CD1c-positive myeloid dendritic cell (primary cell): ENCODE data around the gene HBE1.
"Not testable (repeated sequence)": the region's sequence is repeated elsewhere in the genome, so short reads cannot be mapped to it uniquely, and the experiment has no call there.

Experiments used
- DNase-seq: peaks from one replicate; pipeline ENCODE4 v3.0.0-alpha.2; 2016; ENCODE audit errors: extremely low spot score

The HBE1 gene

DNA sequence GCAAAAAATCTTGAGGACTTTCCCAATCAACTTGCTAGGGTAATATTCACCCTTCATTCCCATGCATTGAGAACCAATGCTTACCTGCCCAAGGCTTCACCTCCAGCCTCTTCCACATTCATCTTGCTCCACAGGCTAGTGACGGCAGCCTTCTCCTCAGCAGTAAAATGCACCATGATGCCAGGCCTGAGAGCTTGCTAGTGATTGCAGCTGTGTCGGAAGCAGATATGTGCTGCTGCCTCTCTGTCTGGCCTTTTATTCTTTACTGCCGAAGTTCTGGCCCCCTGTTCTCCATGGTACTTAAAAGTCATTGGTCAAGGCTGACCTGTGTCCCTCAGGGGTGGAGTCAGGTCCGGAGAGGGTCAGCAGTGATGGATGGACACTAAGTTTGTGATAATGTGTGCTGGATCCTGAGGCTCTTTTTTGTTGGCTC lies at the start of gene HBE1:
TSS of gene HBE1 (minus strand) at position 231 of the 433 bp plus-strand sequence. CDS start at position 176, 55 bp downstream.
- DNase-seq, result no peak

GRCh38 chr11:5317292-5317691 lies 47.5 kb upstream of the HBE1 start:
- no peak for DNase-seq

DNA sequence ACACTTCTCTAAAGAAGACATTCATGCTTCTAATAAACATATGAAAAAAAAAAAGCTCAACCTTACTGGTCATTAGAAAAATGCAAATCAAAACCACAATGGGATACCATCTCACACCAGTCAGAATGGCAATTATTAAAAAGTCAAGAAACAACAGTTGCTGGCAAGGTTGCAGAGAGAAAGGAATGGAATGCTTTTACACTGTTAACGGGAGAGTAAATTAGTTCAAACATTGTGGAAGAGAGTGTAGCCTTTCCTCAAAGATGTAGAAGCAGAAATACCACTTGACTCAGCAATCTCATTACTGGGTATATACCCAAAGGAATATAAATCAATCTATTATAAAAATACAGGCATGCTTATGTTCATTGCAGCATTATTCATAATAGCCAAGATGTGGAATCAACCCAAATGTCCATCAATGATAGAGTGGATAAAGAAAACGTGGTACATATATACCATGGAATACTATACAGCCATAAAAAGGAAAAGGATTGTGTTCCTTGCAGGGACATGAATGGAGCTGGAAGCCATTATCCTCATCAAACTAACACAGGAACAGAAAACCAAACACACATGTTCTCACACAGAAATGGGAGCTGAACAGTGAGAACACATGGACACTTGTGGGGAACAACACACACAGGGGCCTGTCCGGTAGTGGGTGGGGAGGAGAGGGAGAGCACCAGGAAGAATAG lies 43.7 kb upstream of the HBE1 start:
- not testable (repeated sequence) for DNase-seq

- DNase-seq, result no peak
These were observed 40.7 kb upstream of the HBE1 start for GRCh38 chr11:5310423-5310822.

GRCh38 chr11:5307256-5308019 lies 37.7 kb upstream of the HBE1 start:
- no peak for DNase-seq

DNA sequence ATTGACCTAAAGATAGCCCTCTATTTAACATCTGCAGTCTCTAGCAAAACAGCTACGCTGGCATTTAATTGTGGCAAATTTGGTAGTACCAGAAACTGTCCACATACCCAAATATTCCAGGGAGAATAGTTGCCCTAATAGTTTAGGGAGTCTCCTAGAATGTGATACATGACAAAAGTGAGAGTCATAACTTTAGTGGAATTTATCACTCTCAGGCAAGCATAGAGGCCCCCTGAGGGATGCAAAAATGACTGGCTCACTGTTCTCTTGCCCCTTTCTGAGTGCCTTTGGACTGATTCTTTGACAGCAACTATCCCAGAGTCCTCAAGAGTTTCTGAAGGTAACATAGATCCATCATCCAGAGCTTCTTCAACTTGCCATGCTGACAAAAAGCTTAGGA lies 34.3 kb upstream of the HBE1 start:
- no peak for DNase-seq

- no peak for DNase-seq
These were observed 33.9 kb upstream of the HBE1 start for GRCh38 chr11:5303626-5304025.

GRCh38 chr11:5301846-5302245 lies 32.1 kb upstream of the HBE1 start, which contains the start of gene OR51B4:
Gene OR51B4, minus strand, starts transcription at chr11:5301946. Its CDS starts 0 bp downstream, at chr11:5301946.
- DNase-seq, result no peak

GRCh38 chr11:5300251-5300650 lies 30.5 kb upstream of the HBE1 start:
- no peak for DNase-seq

DNA sequence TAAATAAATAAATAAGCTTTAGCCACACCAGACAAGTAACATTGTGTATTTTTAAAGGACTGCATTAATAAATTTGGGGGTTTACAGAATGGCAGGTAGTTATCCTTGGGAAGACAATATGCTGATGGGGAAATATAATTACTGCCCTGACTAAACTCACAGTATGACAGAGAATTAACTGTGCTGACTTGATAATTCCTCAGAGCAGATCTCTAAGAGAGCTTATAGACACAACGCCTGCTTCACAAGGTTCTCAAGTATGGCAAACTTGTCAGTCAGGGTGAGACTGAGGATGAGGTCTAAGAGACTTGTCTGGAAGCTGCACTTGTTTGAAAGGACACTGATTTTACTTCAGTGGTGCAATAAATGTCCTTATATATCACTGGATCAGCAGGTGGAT lies 28.7 kb upstream of the HBE1 start:
- no peak for DNase-seq

DNA sequence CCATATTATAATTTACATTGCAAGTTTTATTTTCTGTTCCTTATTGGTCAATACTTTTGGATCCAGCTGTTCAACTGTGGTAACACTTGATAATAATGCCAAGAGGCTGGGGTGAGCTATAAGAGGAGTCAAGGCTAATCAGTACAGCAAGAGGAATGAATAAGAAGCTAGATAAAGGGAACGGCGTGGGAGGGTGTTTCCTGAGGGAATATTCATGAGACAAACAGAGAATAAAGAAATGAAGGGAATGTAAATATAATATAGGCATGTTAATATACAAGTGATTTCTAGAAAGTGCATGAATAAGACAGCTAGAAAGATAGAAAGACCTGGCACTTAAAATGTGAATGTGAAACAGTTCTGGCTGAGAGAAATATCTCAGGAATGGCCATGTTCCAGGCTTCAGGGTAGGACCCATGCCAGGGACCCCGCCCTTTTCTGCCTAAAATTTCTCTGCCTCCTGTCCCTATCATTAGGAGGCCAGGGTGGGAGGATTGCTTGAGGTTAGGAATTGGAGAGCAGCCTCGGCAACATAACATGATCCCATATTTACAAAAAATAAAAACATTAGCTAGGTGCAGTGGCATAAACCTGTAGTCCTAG lies 28.1 kb upstream of the HBE1 start:
- DNase-seq, result no peak

DNA sequence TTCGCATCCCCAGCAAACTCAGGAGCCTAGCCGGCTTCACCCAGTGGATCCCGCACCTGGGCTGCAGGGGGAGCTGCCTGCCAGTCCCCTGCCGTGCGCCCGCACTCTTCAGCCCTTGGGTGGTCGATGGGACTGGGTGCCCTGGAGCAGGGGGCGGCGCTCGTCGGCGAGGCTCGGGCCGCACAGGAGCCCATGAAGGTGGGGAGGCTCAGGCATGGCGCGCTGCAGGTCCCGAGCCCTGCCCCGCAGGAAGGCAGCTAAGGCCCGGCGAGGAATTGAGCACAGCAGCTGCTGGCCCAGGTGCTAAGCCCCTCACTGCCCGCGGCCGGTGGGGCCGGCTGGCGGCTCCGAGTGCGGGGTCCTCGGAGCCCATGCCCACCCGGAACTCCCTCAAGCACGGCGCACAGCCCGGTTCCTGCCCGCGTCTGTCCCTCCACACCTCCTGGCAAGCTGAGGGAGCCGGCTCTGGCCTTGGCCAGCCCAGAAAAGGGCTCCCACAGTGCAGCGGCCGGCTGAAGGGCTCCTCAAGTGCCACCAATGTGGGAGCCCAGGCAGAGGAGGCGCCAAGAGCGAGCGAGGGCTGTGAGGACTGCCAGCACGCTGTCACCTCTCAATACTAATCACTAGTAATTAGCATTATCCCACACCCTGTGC lies 24.7 kb upstream of the HBE1 start:
- DNase-seq, result not testable (repeated sequence)

DNA sequence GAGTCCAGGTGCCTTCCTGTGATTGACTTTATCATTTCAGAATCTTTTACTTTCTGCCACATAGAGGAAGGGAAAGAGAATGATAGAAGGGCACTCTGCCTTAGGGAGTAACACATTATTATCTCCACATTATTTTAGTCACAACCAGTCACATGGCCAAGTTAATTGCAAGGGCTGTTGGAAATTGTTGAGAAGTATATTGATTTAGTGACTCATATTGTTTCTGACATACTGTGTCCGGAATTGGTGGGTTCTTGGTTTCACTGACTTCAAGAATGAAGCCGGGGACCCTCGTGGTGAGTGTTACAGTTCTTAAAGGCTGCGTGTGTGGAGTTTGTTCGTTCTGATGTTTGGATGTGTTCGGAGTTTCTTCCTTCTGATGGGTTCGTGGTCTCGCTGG lies 23.3 kb upstream of the HBE1 start:
- DNase-seq, result no peak

GRCh38 chr11:5291207-5291838 lies 21.6 kb upstream of the HBE1 start:
- DNase-seq, result no peak

DNA sequence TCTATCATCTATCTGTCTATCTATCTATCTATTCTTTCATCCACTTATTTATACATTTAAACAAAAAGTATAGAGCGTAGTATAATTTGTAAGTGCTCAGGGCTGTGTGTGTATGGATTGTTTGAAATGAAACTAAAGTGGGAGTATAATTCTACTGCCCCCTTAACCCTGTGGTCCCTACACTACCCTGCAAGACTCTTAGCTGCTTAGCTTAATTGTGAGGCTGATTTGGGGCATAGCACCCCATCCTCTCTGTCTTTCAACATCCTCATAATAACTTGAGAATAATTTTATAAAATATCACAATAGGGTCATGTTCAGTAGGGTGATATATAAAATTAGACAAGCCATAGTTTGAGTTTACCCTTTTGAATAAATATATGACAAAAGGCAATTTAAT lies 20.4 kb upstream of the HBE1 start:
- no peak for DNase-seq

DNA sequence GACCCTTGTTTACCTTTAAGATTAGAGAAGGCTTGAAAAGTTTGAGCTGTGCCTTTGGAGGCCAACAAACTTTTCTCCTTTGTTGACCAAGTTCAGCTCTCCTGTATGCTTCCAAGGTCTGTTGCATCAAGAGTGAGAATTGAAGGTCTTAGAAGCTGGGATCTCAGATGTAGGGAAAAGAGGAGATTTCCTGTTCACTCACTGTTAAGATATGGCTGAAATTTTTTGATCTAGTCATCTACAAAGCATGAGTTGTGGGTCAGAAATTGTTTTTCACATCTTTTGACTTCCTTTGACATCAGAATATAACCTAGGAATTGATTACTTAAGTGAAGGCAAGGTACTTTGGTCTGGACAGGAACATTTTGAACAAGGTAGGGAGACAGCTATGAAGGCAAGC lies 20.0 kb upstream of the HBE1 start:
- DNase-seq, result no peak

- no peak for DNase-seq
These were observed 19.3 kb upstream of the HBE1 start for GRCh38 chr11:5288906-5289550.

DNA sequence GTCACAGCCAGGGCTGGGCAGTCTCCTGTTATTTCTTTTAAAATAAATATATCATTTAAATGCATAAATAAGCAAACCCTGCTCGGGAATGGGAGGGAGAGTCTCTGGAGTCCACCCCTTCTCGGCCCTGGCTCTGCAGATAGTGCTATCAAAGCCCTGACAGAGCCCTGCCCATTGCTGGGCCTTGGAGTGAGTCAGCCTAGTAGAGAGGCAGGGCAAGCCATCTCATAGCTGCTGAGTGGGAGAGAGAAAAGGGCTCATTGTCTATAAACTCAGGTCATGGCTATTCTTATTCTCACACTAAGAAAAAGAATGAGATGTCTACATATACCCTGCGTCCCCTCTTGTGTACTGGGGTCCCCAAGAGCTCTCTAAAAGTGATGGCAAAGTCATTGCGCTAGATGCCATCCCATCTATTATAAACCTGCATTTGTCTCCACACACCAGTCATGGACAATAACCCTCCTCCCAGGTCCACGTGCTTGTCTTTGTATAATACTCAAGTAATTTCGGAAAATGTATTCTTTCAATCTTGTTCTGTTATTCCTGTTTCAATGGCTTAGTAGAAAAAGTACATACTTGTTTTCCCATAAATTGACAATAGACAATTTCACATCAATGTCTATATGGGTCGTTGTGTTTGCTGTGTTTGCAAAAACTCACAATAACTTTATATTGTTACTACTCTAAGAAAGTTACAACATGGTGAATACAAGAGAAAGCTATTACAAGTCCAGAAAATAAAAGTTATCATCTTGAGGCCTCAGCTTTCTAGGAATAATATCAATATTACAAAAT lies 18.6 kb upstream of the HBE1 start:
- no peak for DNase-seq

DNA sequence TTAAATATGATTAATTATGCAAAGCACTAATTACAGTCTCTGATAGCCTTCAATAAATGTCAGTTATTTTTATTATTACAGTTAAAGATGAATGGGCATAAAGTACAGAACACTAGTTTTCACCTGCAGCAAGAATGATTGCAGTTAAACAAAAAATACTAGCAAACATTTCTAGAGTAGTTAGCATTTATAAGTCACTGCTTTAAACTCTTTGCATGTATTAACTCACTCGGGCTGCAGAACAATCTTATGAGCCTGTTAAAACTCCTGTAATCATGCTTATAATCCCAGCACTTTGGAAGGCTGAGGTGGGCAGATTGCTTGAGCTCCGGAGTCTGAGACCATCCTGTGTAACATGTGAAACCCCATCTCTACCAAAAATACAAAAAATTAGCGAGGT lies 17.2 kb upstream of the HBE1 start:
- DNase-seq, result no peak

DNA sequence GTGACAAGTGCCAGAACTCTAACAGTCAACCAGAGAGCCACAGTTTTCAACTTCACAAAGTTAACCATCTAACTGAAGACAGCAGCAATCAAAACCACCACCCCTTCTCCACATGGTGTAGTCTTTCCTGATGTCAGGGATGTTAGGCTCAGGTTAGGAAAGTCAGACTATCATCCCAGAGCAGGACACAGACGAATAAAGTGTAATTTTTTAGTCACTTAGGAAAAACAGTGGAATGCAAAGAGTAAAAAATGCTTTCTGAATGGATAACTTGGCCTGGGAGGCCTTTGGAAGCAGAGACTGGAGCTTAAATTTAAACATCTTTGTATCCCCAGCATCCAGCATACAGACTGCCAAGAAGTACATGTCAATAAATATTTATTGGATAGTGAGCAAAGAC lies 16.6 kb upstream of the HBE1 start:
- no peak for DNase-seq
